Spleen (tissue), 7 donors: ENCODE measurements around the gene ANGEL2.

Experiments
- CTCF ChIP-seq, 11 experiments: fragments of 200-600 bp in 7 of 11; fragments of 450-650 bp in 4 of 11; sonication (generic) in 4 of 11; IDR thresholded peaks in 8 of 11; conservative IDR thresholded peaks in 3 of 11; 1 replicate in 7 of 11; 2 replicates in 4 of 11; pipeline versions ENCODE4 v1.4.0 to v1.8.0; 2016 to 2021; ENCODE audit warnings: antibody characterized with exemption in 11 of 11, inconsistent platforms in 4 of 11, mild to moderate bottlenecking in 1 of 11
- POLR2AphosphoS5 ChIP-seq, 3 donors: sonication (generic); formaldehyde crosslinking; IDR thresholded peaks; one replicate each; pipeline ENCODE4 v1.5.1; 2017; ENCODE audit warnings: antibody characterized with exemption in 3 of 3
- donor health status: DM: no; HTN: no; CAD: no; lungs with moderate emphysema.
- donor health status: DM: no; HTN: no; CAD: no.
- donor health status: DM: no; HTN: no; CAD: no.

- TF ChIP-seq CTCF (IDR thresholded peaks at IDR 0.05 in 8 of 11, conservative IDR thresholded peaks at IDR 0.05 in 3 of 11) (no peak), POLR2AphosphoS5 (IDR thresholded peaks at IDR 0.05) (no peak)
Observed at GRCh38 chr1:212953321-212953720, 62.3 kb downstream of the ANGEL2 start.
